Parathyroid adenoma (tissue), 2 donors: ENCODE results near the gene DIS3.

Experiments
- H2AFZ ChIP-seq: fragments of 300-600 bp; sonication (generic); one replicate; pipeline ENCODE4 v1.7.0; 2017; ENCODE audit warnings: antibody characterized with exemption, mild to moderate bottlenecking
- H3K27ac ChIP-seq: fragments of 300-600 bp; sonication (generic); one replicate; pipeline ENCODE4 v1.7.0; 2017
- H3K27me3 ChIP-seq: fragments of 300-600 bp; sonication (generic); one replicate; pipeline ENCODE4 v1.7.0; 2017; ENCODE audit warnings: low read length; ENCODE audit not compliant: control insufficient read depth, insufficient read depth
- H3K36me3 ChIP-seq: fragments of 300-600 bp; sonication (generic); one replicate; pipeline ENCODE4 v1.7.0; 2017; ENCODE audit warnings: low read length; ENCODE audit not compliant: control insufficient read depth, insufficient read depth
- H3K4me1 ChIP-seq: fragments of 300-600 bp; sonication (generic); one replicate; pipeline ENCODE4 v1.7.0; 2017; ENCODE audit warnings: control low read depth
- H3K4me2 ChIP-seq: fragments of 300-600 bp; sonication (generic); one replicate; pipeline ENCODE4 v1.7.0; 2017; ENCODE audit warnings: low read length
- H3K4me3 ChIP-seq: fragments of 300-600 bp; sonication (generic); one replicate; pipeline ENCODE4 v1.7.0; 2017; ENCODE audit warnings: low read depth, low read length
- H3K79me2 ChIP-seq: fragments of 300-600 bp; sonication (generic); one replicate; pipeline ENCODE4 v1.7.0; 2017; ENCODE audit warnings: control low read depth
- H3K9ac ChIP-seq: fragments of 300-600 bp; sonication (generic); one replicate; pipeline ENCODE4 v1.7.0; 2017; ENCODE audit warnings: mild to moderate bottlenecking
- H3K9me3 ChIP-seq: fragments of 300-600 bp; sonication (generic); one replicate; pipeline ENCODE4 v1.7.0; 2017; ENCODE audit warnings: low read length; ENCODE audit not compliant: control insufficient read depth
- TF ChIP-seq, protein P1 (sequence below): fragments of 300-600 bp; sonication (generic); IDR thresholded peaks from one replicate; pipeline ENCODE4 v1.7.0; 2017; ENCODE audit warnings: antibody characterized with exemption, mild to moderate bottlenecking
- donor health status: primary hyperparathyroidism.

DIS3 gene

DNA sequence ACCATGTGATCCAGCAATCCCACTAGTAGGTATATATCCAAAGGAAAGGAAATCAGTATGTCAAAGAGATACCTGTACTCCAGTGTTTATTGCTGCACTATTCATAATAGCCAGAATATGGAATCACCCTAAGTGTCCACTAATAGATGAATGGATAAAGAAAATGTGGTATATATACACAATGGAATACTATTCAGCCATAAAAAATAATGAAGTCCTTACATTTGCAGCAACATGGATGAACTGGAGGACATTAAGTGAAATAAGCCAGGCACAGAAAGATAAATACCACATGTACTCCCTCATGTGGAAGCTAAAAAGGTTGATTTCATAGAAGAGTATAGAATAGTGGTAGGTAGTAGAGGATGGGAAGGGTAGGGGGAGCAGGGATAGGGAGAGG is 30.5 kb downstream of the DIS3 start:
- H3K36me3 ChIP-seq, result no peaks in the 10 kb centered on the region
- no peak overlapping the region for H3K4me3 ChIP-seq
- no peak overlapping the region for H2AFZ ChIP-seq
- no peaks in the 10 kb centered on the region for H3K9me3 ChIP-seq
- TF ChIP-seq, protein P1, sequence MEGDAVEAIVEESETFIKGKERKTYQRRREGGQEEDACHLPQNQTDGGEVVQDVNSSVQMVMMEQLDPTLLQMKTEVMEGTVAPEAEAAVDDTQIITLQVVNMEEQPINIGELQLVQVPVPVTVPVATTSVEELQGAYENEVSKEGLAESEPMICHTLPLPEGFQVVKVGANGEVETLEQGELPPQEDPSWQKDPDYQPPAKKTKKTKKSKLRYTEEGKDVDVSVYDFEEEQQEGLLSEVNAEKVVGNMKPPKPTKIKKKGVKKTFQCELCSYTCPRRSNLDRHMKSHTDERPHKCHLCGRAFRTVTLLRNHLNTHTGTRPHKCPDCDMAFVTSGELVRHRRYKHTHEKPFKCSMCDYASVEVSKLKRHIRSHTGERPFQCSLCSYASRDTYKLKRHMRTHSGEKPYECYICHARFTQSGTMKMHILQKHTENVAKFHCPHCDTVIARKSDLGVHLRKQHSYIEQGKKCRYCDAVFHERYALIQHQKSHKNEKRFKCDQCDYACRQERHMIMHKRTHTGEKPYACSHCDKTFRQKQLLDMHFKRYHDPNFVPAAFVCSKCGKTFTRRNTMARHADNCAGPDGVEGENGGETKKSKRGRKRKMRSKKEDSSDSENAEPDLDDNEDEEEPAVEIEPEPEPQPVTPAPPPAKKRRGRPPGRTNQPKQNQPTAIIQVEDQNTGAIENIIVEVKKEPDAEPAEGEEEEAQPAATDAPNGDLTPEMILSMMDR, result no peak
- no peak overlapping the region for H3K9ac ChIP-seq
- H3K4me2 ChIP-seq, result no peak overlapping the region
- no peaks in the 10 kb centered on the region for H3K4me1 ChIP-seq
- H3K27ac ChIP-seq, result no peak overlapping the region
- H3K79me2 ChIP-seq, result no peaks in the 10 kb centered on the region
- no peaks in the 10 kb centered on the region for H3K27me3 ChIP-seq

DNA sequence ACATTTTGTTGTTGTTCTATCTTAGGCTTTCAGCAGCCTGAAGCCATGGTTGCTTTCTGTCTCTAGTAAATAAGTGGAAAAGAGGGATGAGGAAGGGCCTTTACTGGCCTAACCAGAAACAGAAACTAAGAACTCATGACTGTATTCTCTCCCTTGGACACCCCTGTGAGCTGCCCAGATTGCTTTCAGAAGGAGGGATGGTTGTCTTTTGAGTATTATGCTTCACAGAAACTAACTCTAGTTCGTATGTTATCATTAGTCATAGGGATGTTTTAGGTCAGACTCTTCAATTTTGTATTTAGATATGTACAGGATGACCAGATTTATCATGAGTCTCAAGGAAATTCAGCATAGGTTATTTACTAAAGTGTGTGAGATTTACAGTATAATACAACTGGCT is 36.4 kb downstream of the DIS3 start:
- Histone ChIP-seq H2AFZ (no peak overlapping the region), H3K9ac (no peak overlapping the region), H3K36me3 (no peaks in the 10 kb centered on the region), H3K9me3 (no peaks in the 10 kb centered on the region), H3K27me3 (no peaks in the 10 kb centered on the region), H3K4me2 (no peak overlapping the region), H3K79me2 (no peaks in the 10 kb centered on the region), H3K4me3 (no peak overlapping the region), H3K27ac (no peak overlapping the region), H3K4me1 (no peaks in the 10 kb centered on the region)
- TF ChIP-seq, protein P1, result no peak

DNA sequence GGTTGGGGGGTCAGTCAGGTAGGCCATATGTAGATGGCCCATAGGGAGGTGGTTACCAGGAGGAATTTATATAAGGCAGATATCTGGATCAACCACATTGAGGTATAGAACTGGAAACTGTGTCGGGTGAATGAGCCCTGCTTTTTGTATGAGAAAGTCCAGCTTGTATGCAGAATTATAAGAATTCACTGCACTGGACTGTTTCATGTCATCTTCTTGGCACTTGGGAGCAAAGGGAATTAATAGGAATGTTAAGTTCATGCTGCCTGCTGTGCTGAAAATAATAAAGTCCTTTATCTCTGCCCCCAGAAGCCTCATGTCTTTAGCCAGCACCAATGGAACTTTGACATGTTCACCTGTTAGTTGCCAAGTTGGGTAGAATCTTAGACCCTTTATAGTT is 41.7 kb downstream of the DIS3 start:
- Histone ChIP-seq H3K36me3 (no peaks in the 10 kb centered on the region), H3K27ac (no peak overlapping the region)
- TF ChIP-seq, protein P1, result no peak

DNA sequence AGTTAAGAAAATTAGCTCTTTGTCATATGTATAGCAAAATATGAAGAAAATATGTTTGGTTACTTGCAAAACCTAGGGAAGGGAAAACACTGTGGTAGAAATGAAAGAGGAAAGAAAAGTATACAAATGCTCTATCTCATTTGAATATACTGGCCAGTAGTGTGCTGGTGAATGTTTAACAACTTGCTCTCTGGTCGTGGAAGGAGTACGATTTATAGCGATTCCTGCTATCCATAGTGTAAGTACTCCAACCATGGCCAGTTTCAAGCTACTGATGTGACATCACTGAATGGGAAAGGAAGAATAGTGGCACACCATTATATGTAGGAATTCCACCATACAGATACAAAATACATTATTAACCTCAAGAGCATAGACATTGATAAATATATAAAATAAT is 44.7 kb downstream of the DIS3 start:
- TF ChIP-seq, protein P1, result no peak
- Histone ChIP-seq H3K36me3 (no peaks in the 10 kb centered on the region), H3K4me3 (no peak overlapping the region), H3K4me1 (no peaks in the 10 kb centered on the region), H2AFZ (no peak overlapping the region), H3K27ac (no peak overlapping the region), H3K79me2 (no peaks in the 10 kb centered on the region), H3K9me3 (no peaks in the 10 kb centered on the region), H3K9ac (no peak overlapping the region), H3K4me2 (no peak overlapping the region), H3K27me3 (no peaks in the 10 kb centered on the region)

More for the DNA sequence above, 41.7 kb downstream of the DIS3 start:
- Histone ChIP-seq H3K27me3 (no peaks in the 10 kb centered on the region), H3K9ac (no peak overlapping the region), H3K4me2 (no peak overlapping the region), H3K4me1 (no peaks in the 10 kb centered on the region), H3K9me3 (no peaks in the 10 kb centered on the region), H3K79me2 (no peaks in the 10 kb centered on the region), H2AFZ (no peak overlapping the region), H3K4me3 (no peak overlapping the region)

DNA sequence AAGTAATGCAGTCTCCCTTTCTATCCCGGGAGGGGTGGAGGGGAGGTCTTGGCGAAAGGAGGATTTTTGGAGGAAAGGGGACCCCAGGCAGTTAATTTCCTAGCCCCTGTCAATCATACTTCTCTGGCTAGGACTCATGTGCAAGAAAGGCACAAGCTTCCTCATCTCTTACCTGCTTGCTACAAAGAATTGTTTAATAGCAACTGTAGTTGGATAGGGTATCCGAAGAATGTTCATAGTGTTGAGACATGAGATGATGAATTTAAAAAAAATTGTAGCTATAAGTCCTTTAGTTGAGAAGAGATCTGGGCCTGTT is 53.5 kb downstream of the DIS3 start:
- TF ChIP-seq, protein P1, result no peak
- Histone ChIP-seq H3K36me3 (no peaks in the 10 kb centered on the region), H3K9ac (no peak overlapping the region), H3K27ac (no peak overlapping the region), H3K27me3 (no peaks in the 10 kb centered on the region), H3K9me3 (no peaks in the 10 kb centered on the region), H3K4me3 (peak overlapping the region; percentile 88), H3K79me2 (no peaks in the 10 kb centered on the region), H3K4me2 (peak overlapping the region; percentile 81), H3K4me1 (no peaks in the 10 kb centered on the region), H2AFZ (peak overlapping the region; percentile 87)
